WTC11 (cell line): ENCODE measurements around the gene GFRA1.

Experiments used
- ATF2 ChIP-seq: sonication (generic); formaldehyde crosslinking; IDR thresholded peaks from 2 replicates; pipeline ENCODE4 v1.8.1; 2022; ENCODE audit warnings: low read depth, missing genetic modification reagents, borderline replicate concordance
- CREB1 ChIP-seq: sonication (generic); formaldehyde crosslinking; IDR thresholded peaks from 2 replicates; pipeline ENCODE4 v1.8.0; 2023; ENCODE audit warnings: mild to moderate bottlenecking, missing genetic modification reagents
- CTCF ChIP-seq: fragments of 200-600 bp; IDR thresholded peaks from 2 replicates; pipeline ENCODE4 v1.8.0; 2022; ENCODE audit warnings: antibody characterized with exemption
- FOXP1 ChIP-seq: sonication (generic); formaldehyde crosslinking; IDR thresholded peaks from 2 replicates; pipeline ENCODE4 v1.8.0; 2022; ENCODE audit warnings: missing genetic modification reagents, mild to moderate bottlenecking, moderate library complexity, borderline replicate concordance
- HMGXB4 ChIP-seq: sonication (generic); formaldehyde crosslinking; IDR thresholded peaks from 2 replicates; pipeline ENCODE4 v1.8.1; 2023; ENCODE audit warnings: mild to moderate bottlenecking, moderate library complexity, missing genetic modification reagents
- JUN ChIP-seq: sonication (generic); formaldehyde crosslinking; IDR thresholded peaks from 2 replicates; pipeline ENCODE4 v1.8.0; 2023; ENCODE audit warnings: mild to moderate bottlenecking, missing genetic modification reagents
- MXD4 ChIP-seq: fragments of 250-450 bp; sonication (Bioruptor Pico); IDR thresholded peaks from 2 replicates; pipeline ENCODE4 v1.8.0; 2021; ENCODE audit warnings: mild to moderate bottlenecking, moderate library complexity, borderline replicate concordance
- MYBL2 ChIP-seq: sonication (generic); formaldehyde crosslinking; IDR thresholded peaks from 2 replicates; pipeline ENCODE4 v1.8.1; 2023; ENCODE audit warnings: mild to moderate bottlenecking, moderate library complexity, missing genetic modification reagents
- NFE2L1 ChIP-seq: sonication (generic); formaldehyde crosslinking; IDR thresholded peaks from 2 replicates; pipeline ENCODE4 v1.8.1; 2023; ENCODE audit warnings: missing genetic modification reagents
- TEAD4 ChIP-seq: sonication (generic); formaldehyde crosslinking; IDR thresholded peaks from 2 replicates; pipeline ENCODE4 v1.8.0; 2022; ENCODE audit warnings: mild to moderate bottlenecking, missing genetic modification reagents
- USF2 ChIP-seq: sonication (generic); formaldehyde crosslinking; IDR thresholded peaks from 2 replicates; pipeline ENCODE4 v1.8.1; 2023; ENCODE audit warnings: mild to moderate bottlenecking, missing genetic modification reagents, moderate library complexity
- ZBTB21 ChIP-seq: sonication (generic); formaldehyde crosslinking; IDR thresholded peaks from 2 replicates; pipeline ENCODE4 v1.8.1; 2023; ENCODE audit warnings: mild to moderate bottlenecking, missing genetic modification reagents, borderline replicate concordance
- ZNF532 ChIP-seq: fragments of 250-450 bp; sonication (Bioruptor Pico); IDR thresholded peaks from 2 replicates; pipeline ENCODE4 v1.9.0; 2021; ENCODE audit warnings: mild to moderate bottlenecking, borderline replicate concordance

- TF ChIP-seq FOXP1 (CRISPR knock-in tag) (no peak), CTCF (no peak), USF2 (CRISPR knock-in tag) (no peak), MYBL2 (no peak), ZNF532 (no peak), NFE2L1 (CRISPR knock-in tag) (no peak), ZBTB21 (no peak), MXD4 (CRISPR knock-in tag) (no peak), JUN (no peak), CREB1 (no peak), TEAD4 (CRISPR knock-in tag) (no peak), ATF2 (CRISPR knock-in tag) (no peak), HMGXB4 (CRISPR knock-in tag) (no peak)
Observed at GRCh38 chr10:116126239-116126638, 146.8 kb downstream of the GFRA1 start.
